NCI-H1092 treated with DMSO at 0.1 percent for 48 hours (cell line): Measurements from ENCODE around the gene RNF169.
"Not testable (repeated sequence)": the region's sequence is repeated elsewhere in the genome, so short reads cannot be mapped to it uniquely, and the experiment has no call there.

Experiments used
- DNase-seq: peaks from one replicate; lab custom pipeline; 2025; lab: John Stamatoyannopoulos, UW

The RNF169 gene

DNA sequence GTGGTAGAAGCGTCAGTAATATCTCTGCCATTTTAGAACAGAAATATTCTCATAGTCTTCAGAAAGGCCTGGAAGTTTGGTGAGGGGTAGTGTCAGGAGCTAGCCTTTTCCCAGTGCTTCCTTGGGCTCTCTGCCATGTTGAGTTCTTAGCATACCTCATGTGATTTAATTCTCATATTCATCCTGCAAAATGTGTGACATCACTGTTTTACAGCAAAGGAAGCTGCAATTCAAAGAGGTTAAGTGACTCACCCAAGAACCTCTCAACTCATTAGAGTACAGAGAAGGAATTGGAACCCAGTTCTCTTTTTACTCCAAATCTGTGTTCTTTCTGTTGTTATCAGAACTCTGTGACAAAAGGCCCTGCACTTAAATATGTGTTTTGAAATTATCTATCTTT lies 72.1 kb downstream of the RNF169 start:
- DNase-seq, result no peak

DNA sequence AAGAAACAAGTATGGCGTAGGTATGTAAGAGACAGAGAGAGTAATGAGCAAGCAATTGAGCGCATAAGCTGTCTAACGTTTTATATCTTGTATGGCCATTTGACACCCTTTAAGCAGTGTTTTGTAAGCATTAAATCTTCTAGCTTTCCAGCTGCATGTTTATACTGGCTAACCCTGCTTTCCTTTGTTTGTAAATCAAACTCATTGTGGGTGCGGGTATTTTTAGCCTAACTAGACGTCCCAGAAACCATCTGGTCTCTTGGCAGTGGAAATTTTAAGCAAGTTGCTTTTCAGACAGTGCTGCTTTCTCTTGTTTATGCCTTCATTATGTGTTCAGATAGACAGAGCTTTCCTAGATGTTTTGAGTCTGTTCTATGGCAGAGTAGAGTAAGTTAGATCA lies 73.5 kb downstream of the RNF169 start:
- DNase-seq, result no peak

DNA sequence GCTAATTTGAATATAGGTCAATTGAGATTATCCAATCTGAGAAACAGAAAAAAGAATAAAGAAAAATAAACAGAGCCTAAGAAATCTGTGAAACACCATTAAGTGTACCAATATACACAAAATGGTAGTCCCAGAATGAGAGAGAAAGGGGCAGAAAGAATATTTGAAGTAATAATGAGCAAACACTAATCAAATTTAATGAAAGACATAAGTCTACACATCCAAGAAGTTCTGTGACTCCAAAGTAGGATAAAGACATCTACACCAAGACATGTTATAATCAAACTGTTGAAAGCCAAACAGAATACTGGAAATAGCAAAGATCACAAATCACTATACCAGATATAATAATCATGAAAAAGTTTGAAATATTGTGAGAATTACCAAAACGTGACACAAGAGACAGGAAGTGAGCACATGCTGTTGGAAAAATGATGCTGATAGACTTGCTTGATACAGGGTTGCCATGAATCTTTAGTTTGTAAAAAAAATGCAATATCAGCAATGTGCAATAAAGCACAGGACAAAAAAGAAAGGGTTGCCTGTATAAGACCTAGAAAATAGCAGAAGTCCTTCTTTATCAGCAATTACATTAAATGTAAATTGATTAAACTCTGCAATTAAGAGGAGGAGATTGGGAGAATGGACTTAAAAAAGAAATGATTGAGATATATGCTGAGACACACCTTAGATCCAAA lies 75.8 kb downstream of the RNF169 start:
- DNase-seq, result no peak

DNA sequence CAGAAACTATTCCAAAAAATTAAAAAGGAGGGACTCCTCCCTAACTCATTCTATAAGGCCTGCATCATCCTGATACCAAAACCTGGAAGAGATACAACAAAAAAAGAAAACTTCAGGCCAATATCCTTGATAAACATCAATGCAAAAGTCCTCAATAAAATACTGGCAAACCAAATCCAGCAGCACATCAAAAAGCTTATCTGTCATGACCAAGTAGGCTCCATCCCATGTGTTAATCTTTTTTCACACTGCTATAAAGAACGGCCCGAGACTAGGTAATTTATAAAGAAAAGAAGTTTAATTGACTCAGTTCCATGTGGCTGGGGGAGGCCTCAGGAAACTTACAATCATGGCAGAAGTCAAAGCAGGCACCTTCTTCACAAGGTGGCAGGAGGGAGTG lies 76.9 kb downstream of the RNF169 start:
- DNase-seq, result not testable (repeated sequence)

DNA sequence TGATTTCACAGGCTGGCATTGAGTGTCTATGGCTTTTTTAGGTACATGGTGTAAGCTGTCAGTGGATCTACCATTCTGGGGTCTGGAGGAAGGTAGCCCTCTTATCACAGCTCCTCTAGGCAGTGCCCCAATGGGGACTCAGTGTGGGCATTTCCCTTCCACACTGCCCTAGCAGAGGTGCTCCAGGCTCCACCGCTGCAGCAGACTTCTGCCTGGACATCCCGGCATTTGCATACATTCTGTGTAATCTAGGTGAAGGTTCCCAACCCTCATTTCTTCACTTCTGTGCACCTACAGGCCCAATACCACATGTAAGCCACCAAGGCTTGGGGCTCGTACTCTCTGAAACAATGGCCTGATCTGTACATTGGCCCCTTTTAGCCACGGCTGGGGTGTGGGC lies 78.3 kb downstream of the RNF169 start:
- DNase-seq, result no peak

DNA sequence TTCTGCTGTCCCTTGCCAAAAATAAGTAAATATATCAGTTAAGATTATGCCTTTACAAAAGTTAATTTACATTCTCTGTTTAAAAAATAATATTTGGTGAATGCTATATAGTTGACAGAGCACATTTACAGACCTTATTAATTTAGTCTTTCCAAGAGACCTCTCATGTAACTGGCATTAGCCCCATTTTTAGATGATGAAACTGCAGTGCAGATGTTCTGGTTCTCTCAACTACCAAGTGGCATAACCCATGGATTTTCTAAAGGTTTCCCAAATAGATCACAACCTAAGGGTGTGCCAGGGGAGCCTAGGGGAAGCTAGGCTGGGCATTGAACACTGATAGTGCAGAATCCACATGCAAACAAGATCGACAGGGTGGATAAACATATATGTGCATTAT lies 88.5 kb downstream of the RNF169 start:
- no peak for DNase-seq

DNA sequence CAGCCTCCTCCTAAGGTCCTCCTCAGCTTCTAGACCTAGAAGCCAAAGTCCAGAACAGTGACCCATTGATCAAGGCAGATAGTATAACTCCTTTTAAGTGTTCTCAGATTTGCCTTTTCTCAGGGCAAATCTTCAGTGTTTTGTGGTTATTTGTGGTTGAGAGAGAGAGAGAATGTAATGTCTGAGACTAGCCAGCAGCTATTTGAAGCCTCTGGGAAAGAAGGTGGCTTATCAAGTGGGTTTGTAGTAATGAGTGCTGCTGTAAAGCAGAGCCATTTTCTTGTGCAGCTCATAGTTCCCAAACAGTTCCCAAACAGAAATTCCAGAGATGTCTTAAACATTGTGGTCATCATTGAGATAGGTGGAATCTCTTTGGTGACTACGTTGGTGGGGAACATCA lies 89.5 kb downstream of the RNF169 start:
- DNase-seq, result no peak

DNA sequence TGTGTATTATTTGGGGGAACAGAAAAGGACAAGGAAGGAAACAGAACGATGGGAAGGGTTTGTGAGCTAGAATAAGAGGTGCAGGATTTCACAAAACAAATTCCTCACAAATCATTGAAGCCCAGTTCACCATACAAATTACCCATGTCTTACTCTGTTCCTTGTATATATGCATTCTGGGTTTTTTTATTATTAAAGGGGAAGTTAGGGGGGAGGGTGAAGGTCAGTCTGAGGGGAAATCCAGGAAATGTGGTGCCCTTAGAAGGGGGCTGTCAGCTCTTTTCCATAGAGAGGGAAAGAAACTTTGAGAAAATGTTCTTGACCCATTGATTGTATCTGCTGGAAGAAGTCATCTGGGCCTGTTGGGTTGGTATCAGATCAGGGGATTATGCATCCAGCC lies 90.8 kb downstream of the RNF169 start:
- no peak for DNase-seq

DNA sequence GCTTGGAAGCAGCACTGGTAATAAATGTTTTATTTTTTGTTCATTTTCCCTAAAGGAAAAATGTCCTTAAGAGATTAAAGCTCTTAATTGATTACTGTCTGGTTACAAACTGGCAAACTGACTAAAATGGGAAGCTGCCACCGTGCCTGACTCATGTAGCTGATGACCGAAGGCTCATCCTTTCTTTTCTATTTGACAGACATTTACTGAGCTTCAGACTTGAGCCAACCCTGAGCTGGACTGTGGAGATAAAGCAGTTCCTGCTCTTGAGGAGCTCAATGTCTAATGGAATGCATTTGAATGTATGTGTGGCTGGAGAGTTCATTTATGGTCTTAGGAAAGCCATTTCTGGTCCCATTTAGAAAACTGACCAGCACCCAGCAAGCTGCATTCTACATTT lies 91.3 kb downstream of the RNF169 start:
- DNase-seq, result no peak

DNA sequence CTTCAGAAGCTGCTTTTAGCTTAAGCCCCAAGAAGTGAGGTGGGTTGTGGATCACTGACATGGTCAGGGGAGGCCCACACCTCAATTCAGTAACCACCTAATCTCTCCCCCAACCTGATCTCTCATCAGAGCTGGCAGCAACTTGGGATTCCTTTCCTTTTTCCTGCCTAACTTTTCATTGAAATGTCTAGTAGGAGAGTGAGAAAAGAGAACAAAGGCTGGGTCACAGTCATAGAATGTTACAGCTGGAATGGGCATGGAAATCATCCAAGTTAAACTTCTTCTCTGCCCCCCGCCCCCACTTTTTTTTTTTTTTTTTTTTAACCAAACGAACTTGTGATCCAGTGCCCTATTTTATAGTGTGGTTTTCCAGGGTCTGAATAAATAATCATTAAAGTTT lies 91.8 kb downstream of the RNF169 start:
- DNase-seq, result no peak

DNA sequence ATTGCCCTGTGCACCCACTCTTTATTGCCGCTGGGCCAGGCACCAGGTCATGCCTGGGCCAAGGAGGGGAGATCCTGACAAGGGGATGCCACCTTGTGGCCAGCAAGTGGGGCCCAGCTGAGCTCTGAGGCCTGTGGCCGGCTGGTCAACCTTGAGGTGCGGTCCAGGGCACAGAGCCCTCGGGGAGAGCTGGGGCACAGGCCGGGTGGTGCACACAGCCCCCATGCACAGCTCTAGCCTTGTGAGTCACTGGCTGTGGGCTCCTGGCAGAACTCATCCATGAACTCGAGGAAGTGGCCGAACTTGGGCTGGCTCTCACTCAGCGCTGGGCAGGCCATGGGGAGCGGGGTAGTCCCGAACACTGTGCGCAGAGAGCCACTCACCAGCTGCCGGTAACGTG lies 94.3 kb downstream of the RNF169 start:
- DNase-seq, result no peak

DNA sequence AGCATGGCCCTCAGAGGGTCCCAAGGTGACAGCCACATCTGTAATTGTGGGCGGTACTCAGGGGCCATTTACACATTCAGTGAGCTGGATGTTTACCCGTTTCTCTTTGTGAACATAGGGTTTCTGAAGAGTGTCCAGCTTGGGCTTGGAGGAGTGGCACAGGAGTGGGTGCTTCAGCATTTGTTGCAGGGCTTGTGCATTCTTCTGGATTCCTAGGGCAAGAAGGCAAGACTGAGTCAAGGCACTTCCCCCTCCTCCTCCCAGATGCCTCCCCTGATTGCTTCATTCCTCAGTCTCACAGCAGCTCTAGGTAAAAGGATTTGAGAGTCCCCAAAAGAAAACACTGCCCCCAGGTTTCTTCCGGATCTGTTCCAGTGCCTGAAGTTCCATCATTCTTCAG lies 95.4 kb downstream of the RNF169 start:
- no peak for DNase-seq

DNA sequence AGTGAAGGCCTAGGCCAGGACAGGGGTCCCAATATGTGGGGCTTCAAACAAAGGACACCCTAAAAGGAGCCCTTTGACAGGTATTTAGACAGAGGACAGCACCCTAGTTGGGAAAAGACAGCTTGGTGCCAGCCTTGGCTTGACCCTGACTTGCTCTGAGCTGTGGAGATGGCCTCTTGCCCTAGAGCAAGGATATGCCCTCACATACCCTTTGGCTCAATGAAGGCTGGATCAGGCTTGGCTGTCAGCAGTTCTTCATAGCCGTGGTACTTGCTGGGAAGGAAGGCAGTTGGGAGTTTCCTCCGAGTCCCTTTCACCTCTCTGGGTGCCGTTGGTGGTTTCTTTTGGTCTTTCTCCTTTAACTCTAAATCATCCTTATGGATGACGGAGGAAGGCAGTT lies 96.2 kb downstream of the RNF169 start:
- no peak for DNase-seq

DNA sequence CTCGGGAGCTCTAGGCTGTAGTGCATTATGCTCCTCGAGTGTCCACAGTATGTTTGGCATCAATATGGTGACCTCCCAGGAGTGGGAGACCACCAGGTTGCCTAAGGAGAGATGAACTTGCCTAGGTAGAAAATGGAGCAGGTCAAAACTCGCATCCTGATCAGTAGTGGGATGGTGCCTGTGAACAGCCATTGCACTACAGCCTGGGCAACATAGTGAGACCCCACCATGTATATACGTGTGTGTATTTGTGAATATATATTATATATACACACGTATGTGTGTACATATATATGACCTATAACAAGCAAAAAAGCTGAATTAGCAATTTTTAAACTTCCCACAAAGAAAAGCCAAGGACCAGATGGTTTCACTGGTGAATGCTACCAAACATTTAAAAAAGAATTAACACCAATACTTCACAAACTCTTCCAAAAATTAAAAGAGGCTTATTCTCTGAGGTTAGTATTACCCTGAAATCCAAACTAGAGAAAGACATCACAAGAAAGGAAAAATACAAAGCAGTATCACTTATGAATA lies 97.4 kb downstream of the RNF169 start:
- DNase-seq, result no peak

DNA sequence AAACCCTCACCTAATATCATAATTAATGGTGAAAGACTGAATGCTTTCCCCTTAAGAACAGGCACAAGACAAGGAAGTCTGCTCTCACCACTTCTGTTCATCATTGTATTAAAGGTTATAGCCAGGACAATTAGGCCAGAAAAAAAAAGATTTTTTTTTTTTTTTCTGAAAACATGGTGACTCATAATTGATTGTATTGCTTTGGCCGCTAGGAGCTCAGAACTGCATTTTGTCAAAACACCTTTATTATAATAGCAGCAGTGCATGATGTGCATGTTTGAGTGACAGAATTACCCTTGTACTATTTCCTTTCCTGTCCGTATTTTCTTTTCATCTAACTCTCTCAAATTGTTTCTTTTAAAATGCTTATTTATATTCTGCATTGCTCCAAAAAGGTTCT lies 98.1 kb downstream of the RNF169 start:
- no peak for DNase-seq

DNA sequence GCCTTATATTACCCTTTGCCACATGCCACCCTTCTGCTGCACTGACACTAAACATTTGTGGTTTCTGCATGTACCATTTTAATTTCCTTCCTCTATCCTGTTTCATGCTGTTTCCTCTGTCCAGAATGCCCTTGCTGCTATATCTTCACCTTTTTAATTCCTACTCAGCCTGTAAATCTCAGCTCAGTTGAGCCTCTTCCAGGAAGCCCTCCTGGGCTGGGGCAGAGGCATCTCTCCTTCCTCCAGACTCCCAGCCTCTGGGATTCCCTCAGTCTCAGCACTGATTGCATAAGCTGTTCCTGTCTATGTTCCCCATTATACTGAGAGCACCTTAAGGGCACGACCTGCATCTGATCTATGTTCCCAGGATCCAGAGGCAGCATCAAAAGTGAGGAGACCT lies 98.7 kb downstream of the RNF169 start:
- DNase-seq, result no peak

DNA sequence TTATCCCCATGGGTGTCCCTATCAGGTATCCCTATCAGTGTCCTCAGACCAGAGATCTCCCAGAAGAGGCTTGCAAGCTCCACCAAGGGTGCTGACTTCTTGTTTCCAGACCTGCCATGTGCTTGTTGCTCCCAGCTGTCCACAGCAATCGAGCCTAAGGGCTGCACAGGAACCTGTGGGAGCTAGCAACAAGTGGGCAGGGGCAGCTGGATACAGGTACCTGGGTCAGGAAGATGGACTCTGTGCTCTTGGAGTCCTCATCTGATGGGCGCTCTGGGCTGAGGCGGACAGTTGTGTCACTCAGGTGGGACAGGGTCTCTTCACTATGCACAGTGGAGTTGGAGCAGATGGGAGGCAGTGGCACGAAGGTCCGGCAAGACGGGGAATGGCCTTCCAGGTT lies 99.2 kb downstream of the RNF169 start:
- no peak for DNase-seq

DNA sequence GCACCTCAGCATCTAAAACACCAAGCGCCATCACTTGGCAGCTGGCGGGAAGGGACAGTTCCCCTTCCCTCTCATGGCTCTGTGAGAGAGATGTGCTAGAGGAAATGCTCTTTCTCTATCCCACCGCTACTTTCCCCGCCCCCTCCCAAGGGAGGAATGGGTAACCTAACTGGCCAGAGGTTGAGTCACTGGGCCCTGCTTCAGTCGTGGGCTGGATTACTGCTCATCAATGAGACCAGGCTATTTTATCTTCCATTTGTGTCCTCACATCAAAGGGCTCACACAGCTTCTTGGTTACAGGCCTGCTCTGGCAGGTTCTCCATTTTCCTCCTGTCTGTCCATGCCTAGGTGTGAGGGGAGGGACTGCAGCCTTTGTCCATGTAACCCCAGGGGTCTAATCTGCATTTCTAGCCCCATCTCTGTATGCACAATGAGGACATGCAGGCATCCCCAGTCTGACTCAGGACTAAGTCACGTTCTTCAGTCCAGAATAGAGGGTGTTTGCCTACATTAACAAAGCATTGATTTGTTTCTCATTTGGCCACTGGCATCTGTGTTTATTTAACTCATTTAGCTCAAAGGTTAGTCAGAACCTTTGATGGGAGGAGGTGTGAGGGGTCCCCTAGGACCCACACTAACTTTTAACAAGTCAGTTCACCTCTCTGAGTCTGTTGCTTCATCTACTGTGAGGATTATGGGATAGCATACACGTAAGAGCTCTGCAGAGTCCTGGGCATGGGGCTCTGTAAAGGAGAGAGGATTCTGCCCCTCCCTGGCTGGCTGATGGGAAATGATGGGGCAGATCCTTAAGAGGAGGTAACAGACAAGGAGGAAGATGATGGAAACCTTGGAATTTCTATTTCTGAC lies 101.1 kb downstream of the RNF169 start:
- no peak for DNase-seq

DNA sequence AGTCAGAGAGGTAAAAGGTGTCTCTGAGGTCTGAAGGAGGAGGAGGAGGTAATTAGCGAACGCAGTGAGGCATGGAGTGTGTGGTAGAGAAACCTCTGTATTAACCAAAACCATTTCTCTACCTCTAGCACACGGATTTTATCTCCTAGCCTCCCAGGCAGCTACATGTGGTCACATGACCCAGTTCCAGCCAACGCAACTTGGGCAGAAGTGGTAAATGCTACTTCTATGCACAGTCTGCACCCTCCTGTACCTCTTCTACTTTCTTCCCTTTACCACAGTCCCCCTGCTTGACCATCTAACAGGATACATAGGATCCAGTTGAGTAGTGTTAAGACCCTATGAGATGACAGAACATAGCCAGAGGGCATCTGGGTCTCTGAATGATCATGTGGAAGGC lies 104.6 kb downstream of the RNF169 start:
- DNase-seq, result no peak

DNA sequence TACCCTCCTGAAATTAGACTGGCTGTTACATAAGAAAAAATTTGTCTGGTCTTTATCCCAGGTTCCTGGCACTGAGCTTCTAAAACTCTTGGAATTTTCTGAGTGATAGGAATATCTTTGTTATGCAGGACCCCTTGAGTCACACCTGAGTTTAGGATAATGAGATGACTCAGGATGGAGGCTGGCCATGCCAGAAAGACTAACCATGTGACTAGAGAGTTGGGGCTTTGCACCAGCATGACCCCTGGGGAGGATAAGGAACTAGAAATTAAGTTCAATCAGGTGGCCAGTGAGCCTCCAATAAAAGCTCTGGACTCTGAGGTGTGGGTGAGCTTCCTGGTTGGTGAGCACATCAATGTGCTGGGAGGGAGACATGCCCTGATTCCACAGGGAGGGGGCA lies 112.1 kb downstream of the RNF169 start:
- DNase-seq, result no peak

DNA sequence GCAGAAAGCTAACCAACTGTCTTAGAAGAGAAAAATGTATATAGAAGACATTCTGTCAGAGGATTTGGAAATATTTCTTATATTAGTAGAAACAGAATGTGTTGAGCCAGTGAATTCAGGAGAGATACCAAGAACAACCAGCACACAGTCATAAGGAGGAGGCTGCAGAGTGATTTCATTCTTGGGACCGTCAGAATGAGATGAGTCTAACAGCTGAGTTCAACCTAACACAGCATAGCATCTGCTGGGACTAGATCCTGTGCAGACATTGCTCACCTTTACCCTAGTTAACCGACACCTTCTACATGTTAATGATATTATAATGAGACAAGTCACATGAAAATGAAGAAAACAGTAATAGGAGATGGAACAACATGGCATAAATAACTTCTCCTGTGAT lies 114.8 kb downstream of the RNF169 start:
- DNase-seq, result no peak

DNA sequence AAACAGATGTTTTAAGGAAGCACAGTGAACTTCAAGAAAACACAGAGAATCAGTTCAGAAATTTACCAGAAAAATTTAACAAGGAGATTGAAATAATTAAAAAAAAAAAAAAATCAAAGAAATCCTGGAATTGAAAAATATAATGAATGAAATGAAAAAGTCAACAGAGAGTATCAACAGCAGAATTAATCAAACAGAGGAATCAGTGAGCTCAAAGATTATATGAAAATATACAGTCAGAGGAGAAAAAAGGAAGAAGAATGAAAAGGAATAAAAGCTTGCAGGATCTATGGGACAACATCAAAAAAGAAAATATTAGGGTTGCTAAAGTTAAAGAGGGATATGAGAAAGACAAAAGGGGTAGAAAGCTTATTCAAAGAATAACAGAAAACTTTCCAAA lies 117.9 kb downstream of the RNF169 start:
- no peak for DNase-seq

DNA sequence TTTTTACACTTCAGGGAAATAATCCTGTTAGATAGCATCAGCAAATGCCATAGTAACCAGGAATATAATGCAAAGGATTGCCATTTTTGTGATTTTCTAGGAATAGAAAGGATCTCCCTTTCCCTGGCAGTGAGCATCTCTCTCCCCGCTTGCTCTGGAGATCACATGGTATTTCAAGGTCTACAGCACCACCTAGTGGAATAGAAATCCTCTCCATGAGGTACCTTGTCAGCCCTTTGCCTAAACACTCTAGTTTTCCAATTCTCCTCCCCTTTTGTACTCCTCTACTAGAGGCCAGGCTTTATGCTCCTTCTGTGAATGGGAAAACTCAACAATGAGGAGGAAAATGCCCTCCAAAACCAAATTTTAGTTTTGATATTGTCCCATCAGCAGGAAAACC lies 121.8 kb downstream of the RNF169 start:
- no peak for DNase-seq

DNA sequence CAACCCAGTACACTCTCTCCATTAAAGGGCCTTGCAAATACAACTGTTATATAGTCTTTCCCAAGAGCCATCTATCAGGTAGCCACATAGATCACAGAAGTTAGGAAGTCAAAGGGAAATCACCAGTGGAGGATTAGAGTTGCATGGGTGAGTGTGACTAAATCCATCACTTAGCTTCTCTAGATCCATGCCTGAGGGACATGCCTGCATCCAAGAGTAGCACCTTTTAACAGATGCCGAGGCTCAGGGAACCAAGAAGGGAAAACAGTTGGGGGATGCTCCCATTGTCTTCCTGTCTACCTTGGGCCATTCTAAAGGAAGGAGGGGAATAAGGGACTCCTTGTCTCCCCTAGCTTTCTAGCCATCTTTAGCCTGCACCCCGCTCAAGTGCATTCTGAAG lies 122.4 kb downstream of the RNF169 start:
- DNase-seq, result no peak
